Thyroid gland (tissue), 4 donors: ENCODE data around the gene RAB14. TPM values are rescaled to one million over a fixed set of nuclear protein-coding genes. Genes with fewer than 3 reads are reported as not detected.

ENCODE experiments used
- DNase-seq, 2 donors: peaks; one replicate each; pipeline ENCODE4 v3.0.0-alpha.2; 2019
- H3K27ac ChIP-seq, 3 donors: fragments of 200-600 bp; sonication (generic); 1 replicate in 2 of 3; 2 replicates in 1 of 3; pipeline ENCODE4 v1.5.1; 2016 to 2019; ENCODE audit warnings: mild to moderate bottlenecking in 1 of 3, moderate library complexity in 1 of 3
- H3K27me3 ChIP-seq: fragments of 200-600 bp; sonication (generic); one replicate; pipeline ENCODE4 v1.5.1; 2019
- H3K36me3 ChIP-seq, 2 donors: fragments of 200-600 bp; sonication (generic); one replicate each; pipeline ENCODE4 v1.5.1; 2016 to 2019
- H3K4me1 ChIP-seq, 2 donors: fragments of 200-600 bp; sonication (generic); one replicate each; pipeline ENCODE4 v1.5.1; 2017 to 2019
- H3K4me3 ChIP-seq, 3 donors: fragments of 200-600 bp; sonication (generic); replicated peaks in 1 of 3; 1 replicate in 2 of 3; 2 replicates in 1 of 3; pipeline ENCODE4 v1.5.1; 2016; ENCODE audit warnings: mild to moderate bottlenecking in 1 of 3
- H3K9me3 ChIP-seq: fragments of 200-600 bp; sonication (generic); one replicate; pipeline ENCODE4 v1.5.1; 2017
- POLR2A ChIP-seq, 2 donors: fragments of 450-650 bp; IDR thresholded peaks; one replicate each; pipeline ENCODE4 v1.6.1; 2017; ENCODE audit warnings: antibody characterized with exemption in 2 of 2, mild to moderate bottlenecking in 2 of 2, moderate library complexity in 1 of 2
- WGBS, 2 donors: methylation state at CpG; one replicate each; pipeline ENCODE4 v1.1.5; 2017; 5-methylcytosine and 5-hydroxymethylcytosine counted together
- intact Hi-C: fragments of 100-400 bp; cut with DNase I; formaldehyde crosslinking; loops from one replicate; pipeline ENCODE4 v1.15.1; 2023
- total RNA-seq, 4 donors: library from RNA; depleted of rRNA; stranded (reverse); fragments of >200 nt; gene quantifications; one replicate each; pipeline ENCODE4 v1.2.3, GENCODE V29; 2016
- TF ChIP-seq, protein P1 (sequence below), 6 experiments: fragments of 200-600 bp in 3 of 6; fragments of 450-650 bp in 3 of 6; sonication (generic) in 3 of 6; IDR thresholded peaks; one replicate each; pipeline ENCODE4 v1.5.1; 2016 to 2019; ENCODE audit warnings: antibody characterized with exemption in 6 of 6, mild to moderate bottlenecking in 2 of 6, inconsistent platforms in 1 of 6, moderate library complexity in 1 of 6

RAB14 gene
- total RNA-seq, 4 donors from 2014 or later: 44.6 to 55.8 (median 49.1) TPM

GRCh38 chr9:121168052-121168451 is 33.6 kb downstream of the RAB14 start:
- peaks cover 0 to 7% of the 10 kb centered on the region in 2 donors for H3K36me3 ChIP-seq

DNA sequence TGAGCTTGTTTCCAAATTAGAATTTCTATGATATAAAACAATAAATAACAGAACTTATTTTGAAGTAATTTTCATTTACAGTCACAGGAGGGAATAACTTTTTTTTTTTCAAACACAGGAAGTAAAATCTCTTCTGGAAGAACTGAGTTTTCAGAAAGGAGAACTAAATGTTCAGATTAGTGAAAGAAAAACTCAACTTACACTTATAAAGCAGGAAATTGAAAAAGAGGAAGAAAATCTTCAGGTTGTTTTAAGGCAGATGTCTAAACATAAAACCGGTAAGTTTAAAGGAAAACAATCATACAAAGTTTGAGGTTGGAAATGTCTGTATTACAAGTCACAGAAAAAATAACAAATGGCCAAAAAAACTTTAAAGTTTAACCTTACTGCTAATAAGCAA is 41.6 kb downstream of the RAB14 start:
- intact Hi-C loops: no loop called here
- Histone ChIP-seq H3K4me1 (no peaks in the 10 kb centered on the region), H3K27ac (no peak overlapping the region), H3K9me3 (no peaks in the 10 kb centered on the region), H3K36me3 (peaks cover 12 to 17% of the 10 kb centered on the region in 2 donors), H3K4me3 (no peak overlapping the region), H3K27me3 (no peaks in the 10 kb centered on the region)
- DNase-seq: no peak
- 76 to 90% methylated on average over 1 of the region's 1 CpG for WGBS, 2 donors
- no peak for TF ChIP-seq POLR2A (IDR thresholded peaks at IDR 0.05)
- TF ChIP-seq, protein P1, sequence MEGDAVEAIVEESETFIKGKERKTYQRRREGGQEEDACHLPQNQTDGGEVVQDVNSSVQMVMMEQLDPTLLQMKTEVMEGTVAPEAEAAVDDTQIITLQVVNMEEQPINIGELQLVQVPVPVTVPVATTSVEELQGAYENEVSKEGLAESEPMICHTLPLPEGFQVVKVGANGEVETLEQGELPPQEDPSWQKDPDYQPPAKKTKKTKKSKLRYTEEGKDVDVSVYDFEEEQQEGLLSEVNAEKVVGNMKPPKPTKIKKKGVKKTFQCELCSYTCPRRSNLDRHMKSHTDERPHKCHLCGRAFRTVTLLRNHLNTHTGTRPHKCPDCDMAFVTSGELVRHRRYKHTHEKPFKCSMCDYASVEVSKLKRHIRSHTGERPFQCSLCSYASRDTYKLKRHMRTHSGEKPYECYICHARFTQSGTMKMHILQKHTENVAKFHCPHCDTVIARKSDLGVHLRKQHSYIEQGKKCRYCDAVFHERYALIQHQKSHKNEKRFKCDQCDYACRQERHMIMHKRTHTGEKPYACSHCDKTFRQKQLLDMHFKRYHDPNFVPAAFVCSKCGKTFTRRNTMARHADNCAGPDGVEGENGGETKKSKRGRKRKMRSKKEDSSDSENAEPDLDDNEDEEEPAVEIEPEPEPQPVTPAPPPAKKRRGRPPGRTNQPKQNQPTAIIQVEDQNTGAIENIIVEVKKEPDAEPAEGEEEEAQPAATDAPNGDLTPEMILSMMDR (IDR thresholded peaks at IDR 0.05): no peak

More at GRCh38 chr9:121168052-121168451, 33.6 kb downstream of the RAB14 start:
- Histone ChIP-seq H3K4me1 (peaks cover 12 to 20% of the 10 kb centered on the region in 2 donors), H3K27ac (peak overlapping the region in 1 of 3 donors; percentile 21), H3K9me3 (no peaks in the 10 kb centered on the region), H3K27me3 (no peaks in the 10 kb centered on the region), H3K4me3 (no peak overlapping the region)
- intact Hi-C loops: no loop called here
- WGBS, 2 donors: 44 to 46% methylated on average over 2 of the region's 2 CpGs
- DNase-seq: peak; percentile 36 to 39
- TF ChIP-seq POLR2A (IDR thresholded peaks at IDR 0.05): no peak
- TF ChIP-seq, protein P1 (IDR thresholded peaks at IDR 0.05): no peak

- H3K27me3 ChIP-seq: no peaks in the 10 kb centered on the region
- TF ChIP-seq, protein P1 (IDR thresholded peaks at IDR 0.05): no peak
- TF ChIP-seq POLR2A (IDR thresholded peaks at IDR 0.05): no peak
- no peak for DNase-seq
- no peak overlapping the region for H3K4me3 ChIP-seq
- no peaks in the 10 kb centered on the region for H3K9me3 ChIP-seq
- H3K27ac ChIP-seq: no peak overlapping the region
- no peaks in the 10 kb centered on the region for H3K4me1 ChIP-seq
- H3K36me3 ChIP-seq: peaks cover 12 to 17% of the 10 kb centered on the region in 2 donors
- intact Hi-C loops: no loop called here
- WGBS, 2 donors: 90 to 95% methylated on average over 4 of the region's 4 CpGs
These were observed 43.7 kb downstream of the RAB14 start for GRCh38 chr9:121157939-121158338.

- intact Hi-C loops: no loop called here
- Histone ChIP-seq H3K4me3 (no peak overlapping the region), H3K9me3 (no peaks in the 10 kb centered on the region), H3K27ac (peak overlapping the region in 1 of 3 donors; percentile 6), H3K36me3 (peaks cover 12 to 21% of the 10 kb centered on the region in 2 donors), H3K27me3 (no peaks in the 10 kb centered on the region), H3K4me1 (no peaks in the 10 kb centered on the region)
- TF ChIP-seq POLR2A (IDR thresholded peaks at IDR 0.05): no peak
- TF ChIP-seq, protein P1 (IDR thresholded peaks at IDR 0.05): no peak
- DNase-seq: no peak
- WGBS, 2 donors: 51 to 82% methylated on average over 2 of the region's 2 CpGs
These were observed 45.4 kb downstream of the RAB14 start for GRCh38 chr9:121156263-121156731.

DNA sequence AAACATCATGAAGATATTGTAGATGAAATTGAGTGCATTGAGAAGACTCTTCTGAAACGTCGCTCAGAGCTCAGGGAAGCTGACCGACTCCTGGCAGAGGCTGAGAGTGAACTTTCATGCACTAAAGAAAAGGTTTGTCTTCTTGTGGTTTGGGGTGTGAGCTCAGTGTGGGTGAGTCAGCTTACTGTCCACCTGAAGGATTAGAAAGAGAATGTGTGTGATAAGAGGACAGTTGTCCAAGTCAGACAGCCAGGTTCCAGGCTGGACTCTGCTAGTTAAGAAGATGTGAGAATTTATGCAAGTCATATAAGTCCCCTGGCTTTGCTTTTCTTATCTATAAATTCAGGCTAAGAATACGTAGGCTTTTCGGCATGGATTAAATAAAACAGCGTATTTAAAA is 46.9 kb downstream of the RAB14 start:
- intact Hi-C loops: no loop called here
- TF ChIP-seq POLR2A (IDR thresholded peaks at IDR 0.05): no peak
- TF ChIP-seq, protein P1 (IDR thresholded peaks at IDR 0.05): no peak
- Histone ChIP-seq H3K4me1 (no peaks in the 10 kb centered on the region), H3K27me3 (no peaks in the 10 kb centered on the region), H3K36me3 (peaks cover 9 to 18% of the 10 kb centered on the region in 2 donors), H3K27ac (no peak overlapping the region), H3K4me3 (no peak overlapping the region), H3K9me3 (no peaks in the 10 kb centered on the region)
- no peak for DNase-seq
- 94 to 97% methylated on average over 6 of the region's 6 CpGs for whole genome bisulfite sequencing, 2 donors
